ENCODE data around the gene PCARE.

- no peak for TF ChIP-seq CTCF (conservative IDR thresholded peaks at IDR 0.05; ENCODE audit: low read length)
- no peak for TF ChIP-seq EZH2phosphoT487 (IDR thresholded peaks at IDR 0.05; ENCODE audit: borderline replicate concordance)
Measured at GRCh38 chr2:29066271-29066860, 8.0 kb downstream of the PCARE start.

All from Loucy (cell line).